Upper lobe of left lung (tissue), 4 donors: Measurements from ENCODE around the gene BDKRB1.

Experiments used
- EP300 ChIP-seq, 4 donors: sonication (generic); formaldehyde crosslinking; IDR thresholded peaks; one replicate each; pipeline ENCODE4 v1.5.1; 2017; ENCODE audit warnings: antibody characterized with exemption in 4 of 4, control low read depth in 2 of 4
- POLR2A ChIP-seq, 4 donors: fragments of 450-650 bp; IDR thresholded peaks; one replicate each; pipeline ENCODE4 v1.5.1; 2016 to 2017; ENCODE audit warnings: antibody characterized with exemption in 4 of 4, mild to moderate bottlenecking in 2 of 4
- POLR2AphosphoS5 ChIP-seq, 2 donors: sonication (generic); formaldehyde crosslinking; IDR thresholded peaks; one replicate each; pipeline ENCODE4 v1.5.1; 2017; ENCODE audit warnings: antibody characterized with exemption in 2 of 2
- TF ChIP-seq, protein P1 (sequence below), 6 experiments: fragments of 450-650 bp in 4 of 6; fragments of 200-600 bp in 2 of 6; sonication (generic) in 2 of 6; IDR thresholded peaks; one replicate each; pipeline ENCODE4 v1.5.1; 2016 to 2019; ENCODE audit warnings: antibody characterized with exemption in 6 of 6

DNA sequence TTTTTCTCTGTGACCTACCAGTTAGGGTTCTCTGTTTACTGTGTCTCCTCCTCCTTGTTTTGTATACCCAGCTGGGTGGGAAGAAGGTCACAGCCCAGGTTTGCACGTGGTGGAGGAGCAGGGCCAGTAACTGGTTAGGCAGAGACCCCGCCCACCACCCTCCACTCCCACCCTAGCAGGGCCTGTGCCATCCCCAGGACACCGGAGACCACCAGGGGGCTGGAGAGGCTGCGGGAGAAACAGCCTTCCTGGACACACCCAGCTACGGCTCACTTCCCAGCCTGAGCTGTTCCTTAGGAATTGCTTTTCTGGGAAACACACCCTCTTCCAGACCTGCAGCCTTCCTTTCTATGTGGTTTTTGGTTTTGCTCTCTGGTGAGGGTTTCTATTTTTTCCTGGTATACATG lies 30.3 kb upstream of the BDKRB1 start:
- TF ChIP-seq, protein P1, sequence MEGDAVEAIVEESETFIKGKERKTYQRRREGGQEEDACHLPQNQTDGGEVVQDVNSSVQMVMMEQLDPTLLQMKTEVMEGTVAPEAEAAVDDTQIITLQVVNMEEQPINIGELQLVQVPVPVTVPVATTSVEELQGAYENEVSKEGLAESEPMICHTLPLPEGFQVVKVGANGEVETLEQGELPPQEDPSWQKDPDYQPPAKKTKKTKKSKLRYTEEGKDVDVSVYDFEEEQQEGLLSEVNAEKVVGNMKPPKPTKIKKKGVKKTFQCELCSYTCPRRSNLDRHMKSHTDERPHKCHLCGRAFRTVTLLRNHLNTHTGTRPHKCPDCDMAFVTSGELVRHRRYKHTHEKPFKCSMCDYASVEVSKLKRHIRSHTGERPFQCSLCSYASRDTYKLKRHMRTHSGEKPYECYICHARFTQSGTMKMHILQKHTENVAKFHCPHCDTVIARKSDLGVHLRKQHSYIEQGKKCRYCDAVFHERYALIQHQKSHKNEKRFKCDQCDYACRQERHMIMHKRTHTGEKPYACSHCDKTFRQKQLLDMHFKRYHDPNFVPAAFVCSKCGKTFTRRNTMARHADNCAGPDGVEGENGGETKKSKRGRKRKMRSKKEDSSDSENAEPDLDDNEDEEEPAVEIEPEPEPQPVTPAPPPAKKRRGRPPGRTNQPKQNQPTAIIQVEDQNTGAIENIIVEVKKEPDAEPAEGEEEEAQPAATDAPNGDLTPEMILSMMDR (IDR thresholded peaks at IDR 0.05), result no peak
- TF ChIP-seq EP300 (IDR thresholded peaks at IDR 0.05), result no peak
- no peak for TF ChIP-seq POLR2A (IDR thresholded peaks at IDR 0.05)
- TF ChIP-seq POLR2AphosphoS5 (IDR thresholded peaks at IDR 0.05), result no peak
